ENCODE measurements around the gene CEP83. TPM values are rescaled to one million over a fixed set of nuclear protein-coding genes. Genes with fewer than 3 reads are reported as not detected.
"Not testable (repeated sequence)": the region's sequence is repeated elsewhere in the genome, so short reads cannot be mapped to it uniquely, and the experiment has no call there.

The CEP83 gene
- total and polyA plus RNA-seq, 9 donors: 12.9 to 20.6 (median 13.9) TPM

- no peak overlapping the region for H3K4me3 ChIP-seq (ENCODE audit: low read length)
- no peaks in the 10 kb centered on the region for H3K36me3 ChIP-seq (ENCODE audit: control insufficient read depth, insufficient read depth, low read length)
- no peak for DNase-seq
- no peak overlapping the region for H3K27ac ChIP-seq (ENCODE audit: low read length)
- no CpG with 5 or more reads among the region's 2 CpGs for WGBS (ENCODE audit: insufficient coverage)
- H3K9me3 ChIP-seq (replicated peaks; ENCODE audit: control insufficient read depth, low read depth, low read length): no peaks in the 10 kb centered on the region
- H3K4me1 ChIP-seq (ENCODE audit: control insufficient read depth, insufficient read depth, low read length): no peaks in the 10 kb centered on the region
- no peaks in the 10 kb centered on the region for H3K27me3 ChIP-seq (ENCODE audit: control insufficient read depth, insufficient read depth, low read length)
These were observed 31.8 kb upstream of the CEP83 start for GRCh38 chr12:94491489-94491888.

- no peaks in the 10 kb centered on the region for H3K9me3 ChIP-seq (replicated peaks; ENCODE audit: control insufficient read depth, low read depth, low read length)
- WGBS (ENCODE audit: insufficient coverage): no CpG with 5 or more reads among the region's 2 CpGs
- peak; percentile 38 for DNase-seq
These were observed 28.8 kb upstream of the CEP83 start for GRCh38 chr12:94488463-94488862.

GRCh38 chr12:94481734-94482133, 22.1 kb upstream of the CEP83 start:
- no peak overlapping the region for H3K4me3 ChIP-seq (ENCODE audit: low read length)
- DNase-seq: no peak
- H3K4me1 ChIP-seq (ENCODE audit: control insufficient read depth, insufficient read depth, low read length): no peaks in the 10 kb centered on the region
- H3K9me3 ChIP-seq (replicated peaks; ENCODE audit: control insufficient read depth, low read depth, low read length): no peaks in the 10 kb centered on the region
- no peaks in the 10 kb centered on the region for H3K36me3 ChIP-seq (ENCODE audit: control insufficient read depth, insufficient read depth, low read length)
- H3K27me3 ChIP-seq (ENCODE audit: control insufficient read depth, insufficient read depth, low read length): no peaks in the 10 kb centered on the region
- WGBS (ENCODE audit: insufficient coverage): 25% methylated on average over 1 of the region's 1 CpG
- H3K27ac ChIP-seq (ENCODE audit: low read length): no peak overlapping the region

More at GRCh38 chr12:94488463-94488862, 28.8 kb upstream of the CEP83 start:
- Histone ChIP-seq H3K36me3 (ENCODE audit: control insufficient read depth, insufficient read depth, low read length) (no peaks in the 10 kb centered on the region), H3K27me3 (ENCODE audit: control insufficient read depth, insufficient read depth, low read length) (no peaks in the 10 kb centered on the region), H3K4me1 (ENCODE audit: control insufficient read depth, insufficient read depth, low read length) (no peaks in the 10 kb centered on the region), H3K4me3 (ENCODE audit: low read length) (no peak overlapping the region), H3K27ac (ENCODE audit: low read length) (no peak overlapping the region)

- no peak overlapping the region for H3K27ac ChIP-seq (ENCODE audit: low read length)
- DNase-seq: no peak
- no peaks in the 10 kb centered on the region for H3K27me3 ChIP-seq (ENCODE audit: control insufficient read depth, insufficient read depth, low read length)
- H3K36me3 ChIP-seq (ENCODE audit: control insufficient read depth, insufficient read depth, low read length): no peaks in the 10 kb centered on the region
- no CpG with 5 or more reads among the region's 8 CpGs for WGBS (ENCODE audit: insufficient coverage)
- H3K4me3 ChIP-seq (ENCODE audit: low read length): no peak overlapping the region
- H3K4me1 ChIP-seq (ENCODE audit: control insufficient read depth, insufficient read depth, low read length): no peaks in the 10 kb centered on the region
- H3K9me3 ChIP-seq (replicated peaks; ENCODE audit: control insufficient read depth, low read depth, low read length): no peaks in the 10 kb centered on the region
These were observed 9.9 kb upstream of the CEP83 start for GRCh38 chr12:94469522-94469921.

GRCh38 chr12:94460616-94460959, 921 bp upstream of the CEP83 start:
- Histone ChIP-seq H3K4me3 (ENCODE audit: low read length) (peak overlapping the region; percentile 92), H3K36me3 (ENCODE audit: control insufficient read depth, insufficient read depth, low read length) (no peaks in the 10 kb centered on the region), H3K27me3 (ENCODE audit: control insufficient read depth, insufficient read depth, low read length) (peaks cover 2% of the 10 kb centered on the region), H3K9me3 (replicated peaks; ENCODE audit: control insufficient read depth, low read depth, low read length) (no peaks in the 10 kb centered on the region), H3K4me1 (ENCODE audit: control insufficient read depth, insufficient read depth, low read length) (peaks cover 2% of the 10 kb centered on the region), H3K27ac (ENCODE audit: low read length) (peak overlapping the region; percentile 95)
- DNase-seq: no peak
- 20% methylated on average over 3 of the region's 6 CpGs for WGBS (ENCODE audit: insufficient coverage)

- Histone ChIP-seq H3K4me3 (ENCODE audit: low read length) (peak overlapping the region; percentile 92), H3K9me3 (replicated peaks; ENCODE audit: control insufficient read depth, low read depth, low read length) (no peaks in the 10 kb centered on the region), H3K27me3 (ENCODE audit: control insufficient read depth, insufficient read depth, low read length) (peaks cover 2% of the 10 kb centered on the region), H3K36me3 (ENCODE audit: control insufficient read depth, insufficient read depth, low read length) (no peaks in the 10 kb centered on the region), H3K27ac (ENCODE audit: low read length) (peak overlapping the region; percentile 95), H3K4me1 (ENCODE audit: control insufficient read depth, insufficient read depth, low read length) (peaks cover 2% of the 10 kb centered on the region)
- WGBS (ENCODE audit: insufficient coverage): 0% methylated on average over 18 of the region's 23 CpGs
- DNase-seq: peak; percentile 73
These were observed 565 bp downstream of the CEP83 start for GRCh38 chr12:94458877-94459727.

- Histone ChIP-seq H3K27ac (ENCODE audit: low read length) (no peak overlapping the region), H3K36me3 (ENCODE audit: control insufficient read depth, insufficient read depth, low read length) (no peaks in the 10 kb centered on the region), H3K4me1 (ENCODE audit: control insufficient read depth, insufficient read depth, low read length) (peaks cover 2% of the 10 kb centered on the region), H3K27me3 (ENCODE audit: control insufficient read depth, insufficient read depth, low read length) (peaks cover 2% of the 10 kb centered on the region), H3K9me3 (replicated peaks; ENCODE audit: control insufficient read depth, low read depth, low read length) (no peaks in the 10 kb centered on the region), H3K4me3 (ENCODE audit: low read length) (no peak overlapping the region)
- WGBS (ENCODE audit: insufficient coverage): no CpG with 5 or more reads among the region's 1 CpG
- no peak for DNase-seq
These were observed 2.4 kb downstream of the CEP83 start for GRCh38 chr12:94457311-94457710.

- H3K4me1 ChIP-seq (ENCODE audit: control insufficient read depth, insufficient read depth, low read length); H3K9me3 ChIP-seq (replicated peaks; ENCODE audit: control insufficient read depth, low read depth, low read length); H3K27me3 ChIP-seq (ENCODE audit: control insufficient read depth, insufficient read depth, low read length); H3K27ac ChIP-seq (ENCODE audit: low read length); H3K4me3 ChIP-seq (ENCODE audit: low read length); H3K36me3 ChIP-seq (ENCODE audit: control insufficient read depth, insufficient read depth, low read length); DNase-seq: not testable (repeated sequence)
- 97% methylated on average over 7 of the region's 7 CpGs for WGBS (ENCODE audit: insufficient coverage)
These were observed 5.3 kb downstream of the CEP83 start for GRCh38 chr12:94454318-94454717.

- Histone ChIP-seq H3K9me3 (replicated peaks; ENCODE audit: control insufficient read depth, low read depth, low read length) (peaks cover 2% of the 10 kb centered on the region), H3K36me3 (ENCODE audit: control insufficient read depth, insufficient read depth, low read length) (no peaks in the 10 kb centered on the region), H3K4me3 (ENCODE audit: low read length) (no peak overlapping the region), H3K27ac (ENCODE audit: low read length) (no peak overlapping the region), H3K4me1 (ENCODE audit: control insufficient read depth, insufficient read depth, low read length) (no peaks in the 10 kb centered on the region), H3K27me3 (ENCODE audit: control insufficient read depth, insufficient read depth, low read length) (no peaks in the 10 kb centered on the region)
- DNase-seq: no peak
- WGBS (ENCODE audit: insufficient coverage): 67% methylated on average over 1 of the region's 1 CpG
These were observed 14.0 kb downstream of the CEP83 start for GRCh38 chr12:94445662-94446061.

GRCh38 chr12:94437303-94437702, 22.4 kb downstream of the CEP83 start:
- Histone ChIP-seq H3K36me3 (ENCODE audit: control insufficient read depth, insufficient read depth, low read length) (no peaks in the 10 kb centered on the region), H3K9me3 (replicated peaks; ENCODE audit: control insufficient read depth, low read depth, low read length) (peaks cover 10% of the 10 kb centered on the region), H3K4me3 (ENCODE audit: low read length) (no peak overlapping the region), H3K4me1 (ENCODE audit: control insufficient read depth, insufficient read depth, low read length) (peaks cover 4% of the 10 kb centered on the region), H3K27me3 (ENCODE audit: control insufficient read depth, insufficient read depth, low read length) (no peaks in the 10 kb centered on the region), H3K27ac (ENCODE audit: low read length) (no peak overlapping the region)
- DNase-seq: no peak
- WGBS (ENCODE audit: insufficient coverage): no CpG with 5 or more reads among the region's 1 CpG

Measured in muscle of leg (tissue), 11 donors.